ENCODE data around the gene VPS9D1. TPM values are rescaled to one million over a fixed set of nuclear protein-coding genes. Genes with fewer than 3 reads are reported as not detected.
"Not testable (repeated sequence)": the region's sequence is repeated elsewhere in the genome, so short reads cannot be mapped to it uniquely, and the experiment has no call there.

VPS9D1 gene
- total RNA-seq, 1 donor from 2014 or later = 17.1 TPM

DNA sequence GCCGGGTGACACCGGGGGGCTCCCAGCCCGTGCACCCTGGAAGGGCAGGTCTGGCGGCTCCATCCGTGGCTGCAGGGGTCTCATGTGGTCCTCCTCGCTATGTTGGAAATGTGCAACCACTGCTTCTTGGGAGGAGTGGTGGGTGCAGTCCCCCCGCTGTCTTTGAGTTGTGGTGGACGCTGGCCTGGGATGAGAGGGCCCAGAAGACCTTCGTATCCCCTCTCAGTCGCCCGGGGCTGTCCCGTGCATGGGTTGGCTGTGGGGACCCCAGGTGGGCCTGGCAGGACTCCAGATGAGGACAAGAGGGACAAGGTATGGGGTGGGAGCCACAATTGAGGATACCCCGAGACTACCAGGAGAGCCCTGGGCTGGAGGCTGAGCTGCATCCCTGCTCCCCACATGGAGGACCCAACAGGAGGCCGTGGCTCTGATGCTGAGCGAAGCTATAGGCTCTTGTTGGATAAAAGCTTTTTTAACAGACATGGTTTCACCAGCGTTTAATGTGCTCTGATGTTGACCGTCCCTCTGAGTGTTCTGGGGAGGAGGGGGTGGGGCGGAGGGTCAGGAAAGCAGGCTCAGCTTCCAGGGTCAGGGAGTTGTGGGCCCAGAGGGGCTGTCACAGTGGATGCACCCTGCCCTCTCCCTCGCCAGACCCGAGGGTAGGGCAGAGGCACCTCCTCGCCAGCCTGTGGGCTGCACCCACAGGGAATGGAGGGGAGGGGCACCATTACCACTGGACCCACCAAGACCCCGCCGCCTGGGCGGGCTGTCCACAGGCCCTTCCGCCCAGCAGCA lies 24.6 kb downstream of the VPS9D1 start:
- H3K36me3 Mint-ChIP-seq = peaks cover 6% of the 10 kb centered on the region
- no peaks in the 10 kb centered on the region for H3K9me3 Mint-ChIP-seq
- TF ChIP-seq, protein P1, sequence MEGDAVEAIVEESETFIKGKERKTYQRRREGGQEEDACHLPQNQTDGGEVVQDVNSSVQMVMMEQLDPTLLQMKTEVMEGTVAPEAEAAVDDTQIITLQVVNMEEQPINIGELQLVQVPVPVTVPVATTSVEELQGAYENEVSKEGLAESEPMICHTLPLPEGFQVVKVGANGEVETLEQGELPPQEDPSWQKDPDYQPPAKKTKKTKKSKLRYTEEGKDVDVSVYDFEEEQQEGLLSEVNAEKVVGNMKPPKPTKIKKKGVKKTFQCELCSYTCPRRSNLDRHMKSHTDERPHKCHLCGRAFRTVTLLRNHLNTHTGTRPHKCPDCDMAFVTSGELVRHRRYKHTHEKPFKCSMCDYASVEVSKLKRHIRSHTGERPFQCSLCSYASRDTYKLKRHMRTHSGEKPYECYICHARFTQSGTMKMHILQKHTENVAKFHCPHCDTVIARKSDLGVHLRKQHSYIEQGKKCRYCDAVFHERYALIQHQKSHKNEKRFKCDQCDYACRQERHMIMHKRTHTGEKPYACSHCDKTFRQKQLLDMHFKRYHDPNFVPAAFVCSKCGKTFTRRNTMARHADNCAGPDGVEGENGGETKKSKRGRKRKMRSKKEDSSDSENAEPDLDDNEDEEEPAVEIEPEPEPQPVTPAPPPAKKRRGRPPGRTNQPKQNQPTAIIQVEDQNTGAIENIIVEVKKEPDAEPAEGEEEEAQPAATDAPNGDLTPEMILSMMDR (IDR thresholded peaks at IDR 0.05; ENCODE audit: unreplicated experiment) = no peak
- no peak overlapping the region for H3K27ac Mint-ChIP-seq
- DNase-seq (ENCODE audit: low spot score in 2 of 2, unreplicated experiment in 2 of 2) = no peak
- H3K4me1 Mint-ChIP-seq = peaks cover 2% of the 10 kb centered on the region
- no peaks in the 10 kb centered on the region for H3K27me3 Mint-ChIP-seq (ENCODE audit: low read depth)
- no peak overlapping the region for H3K4me3 Mint-ChIP-seq

DNA sequence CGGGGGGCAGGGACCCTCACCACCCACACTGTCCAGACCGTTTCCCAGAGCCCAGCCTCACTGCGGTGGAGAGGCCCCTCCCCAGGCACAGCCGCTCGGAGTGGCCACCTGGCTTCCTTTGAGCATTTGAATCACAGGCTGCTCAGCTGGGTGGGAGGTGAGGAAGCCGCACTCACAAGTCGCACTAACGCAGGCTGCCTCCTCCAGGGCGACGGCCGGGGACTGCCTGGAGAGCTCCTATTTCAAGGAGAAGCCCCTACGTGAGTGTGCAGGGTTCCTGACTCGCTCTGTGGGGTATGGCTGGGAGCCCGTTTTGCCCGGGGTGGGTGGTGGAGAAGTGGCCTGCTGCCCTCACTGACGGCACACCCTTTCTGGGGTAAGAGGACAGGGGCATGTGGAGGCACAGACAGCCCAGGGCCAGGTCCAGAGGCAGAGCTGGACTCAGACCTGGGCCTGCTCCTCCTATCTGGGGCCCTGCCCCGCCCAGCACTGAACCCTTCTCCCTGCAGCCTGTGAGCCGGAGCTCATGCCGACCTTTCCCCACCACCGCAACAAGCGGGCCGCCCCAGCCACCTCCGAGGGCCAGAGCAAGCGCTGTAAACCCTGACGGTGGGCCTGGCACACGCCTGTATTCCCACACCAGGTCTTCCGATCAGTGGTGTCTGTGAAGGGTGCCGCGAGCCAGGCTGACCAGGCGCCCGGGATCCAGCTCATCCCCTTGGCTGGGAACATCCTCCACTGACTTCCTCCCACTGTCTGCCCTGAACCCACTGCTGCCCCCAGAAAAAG lies 25.4 kb downstream of the VPS9D1 start:
- no peaks in the 10 kb centered on the region for H3K9me3 Mint-ChIP-seq
- peaks cover 2% of the 10 kb centered on the region for H3K4me1 Mint-ChIP-seq
- H3K4me3 Mint-ChIP-seq = no peak overlapping the region
- peaks cover 9% of the 10 kb centered on the region for H3K36me3 Mint-ChIP-seq
- no peak for DNase-seq (ENCODE audit: low spot score in 2 of 2, unreplicated experiment in 2 of 2)
- TF ChIP-seq, protein P1 (IDR thresholded peaks at IDR 0.05; ENCODE audit: unreplicated experiment) = no peak
- no peaks in the 10 kb centered on the region for H3K27me3 Mint-ChIP-seq (ENCODE audit: low read depth)
- H3K27ac Mint-ChIP-seq = no peak overlapping the region

DNA sequence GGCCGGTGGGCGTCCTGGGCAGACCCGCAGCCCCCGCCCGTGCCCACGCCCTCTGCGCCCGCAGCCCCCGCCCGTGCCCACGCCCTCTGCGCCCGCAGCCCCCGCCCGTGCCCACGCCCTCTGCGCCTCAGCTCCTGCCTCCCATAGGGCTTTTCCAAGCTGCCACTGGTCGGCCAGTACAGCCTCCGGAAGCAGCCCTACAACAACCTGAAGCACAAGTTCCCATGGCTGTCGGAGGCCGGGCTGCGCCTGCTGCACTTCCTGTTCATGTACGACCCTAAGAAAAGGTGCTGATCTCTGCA lies 26.0 kb downstream of the VPS9D1 start:
- not testable (repeated sequence) for H3K27ac Mint-ChIP-seq; H3K9me3 Mint-ChIP-seq; H3K4me3 Mint-ChIP-seq; DNase-seq (ENCODE audit: low spot score in 2 of 2, unreplicated experiment in 2 of 2); H3K4me1 Mint-ChIP-seq; H3K27me3 Mint-ChIP-seq (ENCODE audit: low read depth)
- peaks cover 11% of the 10 kb centered on the region for H3K36me3 Mint-ChIP-seq

DNA sequence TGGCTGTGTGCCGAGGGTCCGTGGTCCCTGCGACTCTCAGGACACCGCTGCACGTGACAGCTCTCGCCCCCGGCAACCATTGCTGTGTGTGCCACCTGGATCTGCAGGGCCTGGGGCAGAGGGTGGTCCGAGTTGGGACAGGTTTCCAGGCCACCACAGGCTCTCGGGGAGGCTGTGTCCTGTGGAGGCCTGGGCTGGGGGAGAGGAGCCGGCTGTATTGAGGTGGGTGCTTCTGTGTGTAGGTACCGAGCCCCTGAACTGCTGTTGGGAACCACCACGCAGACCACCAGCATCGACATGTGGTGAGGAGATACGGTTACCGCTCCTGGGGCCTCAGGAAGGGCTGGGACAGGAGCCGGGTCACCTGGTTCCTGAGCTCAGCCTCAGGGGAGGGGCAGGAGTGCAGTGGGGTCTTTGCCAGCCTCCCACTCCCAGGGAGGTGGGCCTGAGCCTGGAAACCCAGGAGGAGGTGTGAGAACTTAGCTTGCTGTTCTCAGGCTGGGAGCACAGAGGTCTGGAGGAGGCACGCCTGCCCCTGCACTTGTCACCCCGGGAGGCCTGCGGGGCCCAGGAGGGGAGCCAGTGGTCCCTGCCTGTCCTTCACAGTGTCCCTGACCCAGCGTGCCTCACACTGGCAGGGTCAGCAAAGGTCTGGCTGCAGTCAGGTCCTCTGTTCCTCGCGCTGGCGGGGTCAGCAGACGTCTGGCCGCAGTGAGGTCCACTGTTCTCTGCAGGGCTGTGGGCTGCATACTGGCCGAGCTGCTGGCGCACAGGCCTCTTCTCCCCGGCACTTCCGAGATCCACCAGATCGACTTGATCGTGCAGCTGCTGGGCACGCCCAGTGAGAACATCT lies 26.5 kb downstream of the VPS9D1 start:
- no peak for DNase-seq (ENCODE audit: low spot score in 2 of 2, unreplicated experiment in 2 of 2)
- TF ChIP-seq, protein P1 (IDR thresholded peaks at IDR 0.05; ENCODE audit: unreplicated experiment) = no peak

DNA sequence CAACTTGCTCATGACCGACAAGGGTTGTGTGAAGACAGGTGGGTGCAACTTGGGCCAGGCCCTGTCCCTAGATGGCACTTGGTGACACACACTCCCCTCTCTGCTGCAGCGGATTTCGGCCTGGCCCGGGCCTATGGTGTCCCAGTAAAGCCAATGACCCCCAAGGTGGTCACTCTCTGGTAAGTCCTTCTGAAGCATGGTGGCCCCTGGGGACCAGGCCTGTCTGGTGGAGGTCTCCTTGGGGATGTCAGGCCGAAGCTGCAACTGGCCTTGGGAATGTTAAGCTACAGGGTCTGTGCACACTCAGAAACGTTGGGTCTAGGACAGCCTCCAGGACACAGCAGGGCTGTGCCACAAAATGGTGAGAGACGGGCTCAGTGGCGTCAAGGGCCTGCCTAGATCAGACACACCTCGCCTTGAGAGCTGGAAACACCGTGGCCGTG lies 27.4 kb downstream of the VPS9D1 start:
- no peaks in the 10 kb centered on the region for H3K9me3 Mint-ChIP-seq
- TF ChIP-seq, protein P1 (IDR thresholded peaks at IDR 0.05; ENCODE audit: unreplicated experiment) = no peak
- no peak overlapping the region for H3K27ac Mint-ChIP-seq
- no peak overlapping the region for H3K4me3 Mint-ChIP-seq
- no peaks in the 10 kb centered on the region for H3K27me3 Mint-ChIP-seq (ENCODE audit: low read depth)
- no peak for DNase-seq (ENCODE audit: low spot score in 2 of 2, unreplicated experiment in 2 of 2)
- peaks cover 11% of the 10 kb centered on the region for H3K36me3 Mint-ChIP-seq
- no peaks in the 10 kb centered on the region for H3K4me1 Mint-ChIP-seq

More for the DNA sequence above, 26.5 kb downstream of the VPS9D1 start:
- Mint-ChIP-seq H3K36me3 (peaks cover 11% of the 10 kb centered on the region), H3K4me1 (no peaks in the 10 kb centered on the region), H3K27me3 (ENCODE audit: low read depth) (no peaks in the 10 kb centered on the region), H3K27ac (no peak overlapping the region), H3K4me3 (no peak overlapping the region), H3K9me3 (no peaks in the 10 kb centered on the region)

Data from mesothelial cell of epicardium (in vitro differentiated cells).